Measurements from ENCODE around the gene LCN1. TPM values are rescaled to one million over a fixed set of nuclear protein-coding genes. Genes with fewer than 3 reads are reported as not detected.

The LCN1 gene
- total and polyA plus RNA-seq, 2 of the 8 experiments (the other 6 are each of a cell fraction or from before 2014, with no cell fraction given), result not detected

- CTCF ChIA-PET (ENCODE audit: partially characterized antibody), result interaction anchor here (2.0 to 2.1 kb wide), 2 partner anchors 13 to 46 kb away, joined by 6 to 7 read pairs; no protein-coding TSS in a partner anchor
- WGBS, 2 experiments (ENCODE audit: extremely low coverage in 1 of 2, insufficient coverage in 1 of 2, insufficient read length in 1 of 2, insufficient replicate concordance in 2 of 2, low coverage in 1 of 2, low lambda C conversion rate in 2 of 2, missing lambda C conversion rate in 1 of 2), result 95% methylated on average over 37 of the region's 47 CpGs; no CpG with 5 or more reads in 1 of the 2 experiments
- TF ChIP-seq YY1 (IDR thresholded peaks at IDR 0.05; ENCODE audit: low read depth, low read length), result no peak
- TF ChIP-seq TEAD4 (IDR thresholded peaks at IDR 0.05; ENCODE audit: low read depth, low read length), result no peak
- TF ChIP-seq HDAC6 (IDR thresholded peaks at IDR 0.05; ENCODE audit: low read depth, low read length), result no peak
- TF ChIP-seq CHD1 (IDR thresholded peaks at IDR 0.05; ENCODE audit: low read depth, low read length), result no peak
- no peak for TF ChIP-seq SP4 (IDR thresholded peaks at IDR 0.05; ENCODE audit: low read length)
- TF ChIP-seq KDM5A (IDR thresholded peaks at IDR 0.05; ENCODE audit: low read length), result no peak
- TF ChIP-seq TAF7 (optimal IDR thresholded peaks at IDR 0.05; ENCODE audit: borderline replicate concordance, low read depth, low read length), result no peak
- no peak for TF ChIP-seq ATF2 (IDR thresholded peaks at IDR 0.05; ENCODE audit: low read length)
- no peak for TF ChIP-seq SAP30 (IDR thresholded peaks at IDR 0.05; ENCODE audit: insufficient read depth, insufficient replicate concordance, low read length)
- no peak for TF ChIP-seq SRF (IDR thresholded peaks at IDR 0.05; ENCODE audit: low read depth, low read length)
- TF ChIP-seq JUN (IDR thresholded peaks at IDR 0.05; ENCODE audit: low read depth, low read length), result no peak
Measured at GRCh38 chr9:135484460-135485277, 36.6 kb upstream of the LCN1 start.

More at GRCh38 chr9:135484460-135485277, 36.6 kb upstream of the LCN1 start:
- no peak overlapping the region for H2BK12ac ChIP-seq (ENCODE audit: low read depth, low read length)
- no peak overlapping the region for H2BK5ac ChIP-seq (ENCODE audit: low read depth, low read length)
- no peak overlapping the region for H4K8ac ChIP-seq (ENCODE audit: extremely low read depth, insufficient read depth, low read length)
- H3K9me3 ChIP-seq (ENCODE audit: insufficient read depth in 2 of 2, low read depth in 1 of 2, low read length in 1 of 2), result no peaks in the 10 kb centered on the region
- no peak overlapping the region for H4K91ac ChIP-seq (replicated peaks; ENCODE audit: insufficient read length, low read length)
- H2AFZ ChIP-seq (ENCODE audit: low read length), result no peak overlapping the region
- H3K23ac ChIP-seq (ENCODE audit: insufficient read length), result no peak overlapping the region
- FAIRE-seq, result no peak
- H3K56ac ChIP-seq (replicated peaks; ENCODE audit: insufficient read length, low read depth, low read length), result no peak overlapping the region
- H3K14ac ChIP-seq (ENCODE audit: insufficient read length), result no peak overlapping the region
- no peak overlapping the region for H2AK5ac ChIP-seq (ENCODE audit: low read depth, low read length)
- no peak overlapping the region for H2BK15ac ChIP-seq (ENCODE audit: low read length)
- H4K20me1 ChIP-seq (replicated peaks in 1 of 2; ENCODE audit: control insufficient read depth in 1 of 2, insufficient read depth in 2 of 2, low read length in 2 of 2), result peaks cover 9 to 10% of the 10 kb centered on the region in 2 experiments
- no peak overlapping the region for H3K27ac ChIP-seq (ENCODE audit: low read depth, low read length)
- H3K27me3 ChIP-seq (replicated peaks in 1 of 4; ENCODE audit: control insufficient read depth in 3 of 4, extremely low read depth in 1 of 4, insufficient read depth in 3 of 4, low read length in 3 of 4), result no peaks in the 10 kb centered on the region; a peak in 1 of 7 replicates
- no peak overlapping the region for H2BK120ac ChIP-seq (replicated peaks; ENCODE audit: low read depth, low read length)
- no peak overlapping the region for H3K4me3 ChIP-seq (ENCODE audit: extremely low read depth in 1 of 4, insufficient read depth in 2 of 4, low read depth in 3 of 4, low read length in 4 of 4)
- POLR2A ChIA-PET (ENCODE audit: partially characterized antibody), result interaction anchor here (1.0 to 1.5 kb wide), 3 partner anchors 20 to 29 kb away, joined by 3 read pairs; no protein-coding TSS in a partner anchor
- peaks cover 0 to 5% (median 2%) of the 10 kb centered on the region in 4 experiments; a peak in 6 of 7 replicates for H3K4me1 ChIP-seq (replicated peaks in 1 of 4; ENCODE audit: control insufficient read depth in 3 of 4, insufficient read depth in 4 of 4, low read length in 3 of 4)
- no peak overlapping the region for H3K18ac ChIP-seq (ENCODE audit: extremely low read depth, low read length)
- no peak overlapping the region for H3K4ac ChIP-seq (replicated peaks; ENCODE audit: insufficient read length, low read depth, low read length)
- peaks cover 17 to 50% (median 42%) of the 10 kb centered on the region in 4 experiments for H3K36me3 ChIP-seq (ENCODE audit: control insufficient read depth in 2 of 4, insufficient read depth in 4 of 4, low read length in 3 of 4)
- H3K79me1 ChIP-seq (ENCODE audit: low read depth, low read length), result peaks cover 4% of the 10 kb centered on the region; the same call in 1 of the 2 replicates
- H4K5ac ChIP-seq (ENCODE audit: insufficient read length, low read depth, low read length), result no peak overlapping the region
- H3K4me2 ChIP-seq (ENCODE audit: insufficient read depth in 1 of 2, low read depth in 2 of 2, low read length in 2 of 2), result no peak overlapping the region
- peaks cover 5% of the 10 kb centered on the region; the same call in 1 of the 2 replicates for H3K23me2 ChIP-seq (ENCODE audit: low read depth, low read length)
- H3K9ac ChIP-seq (replicated peaks in 1 of 4; ENCODE audit: extremely low read depth in 1 of 4, low read depth in 3 of 4, low read length in 3 of 4), result no peak overlapping the region
- DNase-seq (ENCODE audit: low read depth in 1 of 2, low spot score in 2 of 2), result no peak
- peaks cover 3 to 20% of the 10 kb centered on the region in 2 experiments; a peak in 2 of 4 replicates for H3K79me2 ChIP-seq (ENCODE audit: control insufficient read depth in 1 of 2, insufficient read depth in 2 of 2, low read length in 2 of 2)
- H2BK20ac ChIP-seq (ENCODE audit: low read length), result no peak overlapping the region

Measured in H1 (cell line).